HUES6 (cell line): Measurements from ENCODE around the gene POU4F1.
A peak's percentile ranks its signal among the peaks of the same experiment; 100 is the strongest.

Experiments
- H3K27ac ChIP-seq: 2 replicates; pipeline ENCODE4 v1.7.0; 2013; ENCODE audit warnings: low read depth, mild to moderate bottlenecking, low read length, inconsistent platforms
- H3K27me3 ChIP-seq: 2 replicates; pipeline ENCODE4 v1.6.1; 2013; ENCODE audit warnings: low read length; ENCODE audit not compliant: control insufficient read depth, insufficient read depth
- H3K36me3 ChIP-seq: 2 replicates; pipeline ENCODE4 v1.6.1; 2013; ENCODE audit warnings: low read length; ENCODE audit not compliant: control insufficient read depth, insufficient read depth
- H3K4me1 ChIP-seq: 2 replicates; pipeline ENCODE4 v1.6.1; 2013; ENCODE audit warnings: low read length; ENCODE audit not compliant: control insufficient read depth, insufficient read depth
- H3K4me3 ChIP-seq: 2 replicates; pipeline ENCODE4 v1.5.1; 2013; ENCODE audit warnings: low read depth, low read length
- H3K9ac ChIP-seq: one replicate; pipeline ENCODE4 v1.6.1; 2013; ENCODE audit warnings: mild to moderate bottlenecking, low read length
- H3K9me3 ChIP-seq: 2 replicates; pipeline ENCODE4 v1.6.1; 2013; ENCODE audit warnings: low read depth, low read length; ENCODE audit not compliant: control insufficient read depth, insufficient read depth

The POU4F1 gene

DNA sequence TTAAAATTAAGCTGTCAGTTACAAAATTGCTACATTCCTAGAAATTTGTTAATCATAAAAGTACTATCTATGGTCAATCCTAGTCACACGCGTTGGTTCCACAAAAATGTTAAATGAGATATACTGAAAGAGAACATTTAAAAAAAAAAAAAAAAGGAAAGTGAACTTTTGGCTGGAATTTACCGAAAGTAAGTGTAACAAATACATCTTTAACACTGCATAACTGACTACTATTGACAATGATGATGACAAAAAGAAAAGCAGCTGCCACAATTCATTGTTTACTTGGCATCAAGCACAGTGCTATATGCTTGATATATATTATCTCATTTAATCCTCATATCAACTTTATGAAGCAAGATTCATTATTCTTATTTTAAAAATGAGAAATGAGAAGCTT, 19.8 kb upstream of the POU4F1 start:
- H3K4me1 ChIP-seq, result no peaks in the 10 kb centered on the region
- H3K36me3 ChIP-seq, result peaks cover 15% of the 10 kb centered on the region
- no peak overlapping the region for H3K27ac ChIP-seq
- H3K9ac ChIP-seq, result no peak overlapping the region
- H3K9me3 ChIP-seq, result no peaks in the 10 kb centered on the region
- H3K27me3 ChIP-seq, result no peaks in the 10 kb centered on the region
- no peak overlapping the region for H3K4me3 ChIP-seq

DNA sequence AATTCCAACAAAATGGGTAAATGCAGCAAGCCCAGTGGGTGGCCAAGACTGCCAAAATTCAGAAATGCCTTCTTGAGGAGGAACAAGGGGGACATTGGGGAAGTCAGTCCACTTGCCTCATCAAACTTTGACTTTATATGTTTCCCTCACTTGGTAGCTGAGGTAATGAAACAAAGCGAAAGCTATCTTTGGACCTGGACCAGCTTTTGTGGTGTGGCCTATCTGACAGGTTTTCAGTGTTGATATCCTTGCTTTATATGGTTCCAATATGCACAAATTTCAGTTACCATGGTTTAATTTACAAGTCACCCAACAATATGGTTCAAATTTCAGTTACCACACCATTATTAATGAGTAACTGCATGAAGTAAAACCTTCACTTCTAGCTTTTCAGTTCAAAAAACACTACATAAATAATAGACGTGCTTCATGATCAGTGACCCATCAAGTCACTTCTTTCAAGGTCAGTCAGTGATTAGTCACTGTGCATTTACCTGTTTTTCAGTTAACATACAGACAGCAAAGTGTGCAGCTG, 17.7 kb upstream of the POU4F1 start:
- Histone ChIP-seq H3K36me3 (peaks cover 18% of the 10 kb centered on the region), H3K9ac (no peak overlapping the region), H3K4me3 (no peak overlapping the region), H3K27me3 (no peaks in the 10 kb centered on the region), H3K9me3 (no peaks in the 10 kb centered on the region), H3K27ac (no peak overlapping the region), H3K4me1 (no peaks in the 10 kb centered on the region)

DNA sequence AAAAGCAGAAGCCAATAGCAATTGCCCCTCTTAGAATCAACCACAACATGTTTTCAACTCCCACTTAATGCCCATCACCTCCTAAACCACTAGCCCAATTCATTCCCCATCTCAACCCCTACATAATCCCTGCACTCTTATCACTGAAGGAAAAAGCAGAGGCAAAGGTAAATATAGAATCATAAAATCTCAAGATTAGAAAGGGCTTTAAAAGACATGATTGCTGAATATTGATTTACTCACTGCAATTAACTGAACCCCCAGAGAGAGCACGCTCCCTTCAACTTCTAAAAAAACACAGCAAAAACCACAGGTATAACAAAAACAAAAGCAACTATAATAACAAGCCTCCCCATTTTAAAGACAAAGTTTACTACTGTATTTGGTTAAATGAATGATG, 15.1 kb upstream of the POU4F1 start:
- H3K4me3 ChIP-seq, result no peak overlapping the region
- H3K36me3 ChIP-seq, result peaks cover 20% of the 10 kb centered on the region
- H3K27ac ChIP-seq, result no peak overlapping the region

DNA sequence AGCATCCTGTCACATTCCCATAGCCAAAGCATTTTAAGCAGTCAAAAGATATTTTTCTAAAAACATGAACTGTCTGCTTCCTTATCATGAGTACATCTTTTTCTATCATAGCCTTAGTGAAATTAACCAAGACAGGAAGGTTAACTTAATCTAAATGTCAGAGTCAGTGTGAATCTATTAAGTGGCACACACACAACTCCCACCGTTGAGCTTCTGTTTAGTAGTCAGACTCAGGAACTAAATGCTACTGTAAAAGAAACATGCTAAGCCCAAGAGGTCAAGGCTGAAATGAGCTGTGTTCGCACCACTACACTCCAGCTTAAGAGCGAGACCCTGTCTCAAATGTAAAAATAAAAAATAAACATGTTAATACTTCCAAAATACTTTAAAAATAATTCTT, 7.7 kb upstream of the POU4F1 start:
- no peak overlapping the region for H3K4me3 ChIP-seq
- no peak overlapping the region for H3K9ac ChIP-seq
- peaks cover 8% of the 10 kb centered on the region for H3K36me3 ChIP-seq
- peaks cover 28% of the 10 kb centered on the region for H3K4me1 ChIP-seq
- no peaks in the 10 kb centered on the region for H3K9me3 ChIP-seq
- no peak overlapping the region for H3K27ac ChIP-seq
- peaks cover 66% of the 10 kb centered on the region for H3K27me3 ChIP-seq

More for the DNA sequence above, 15.1 kb upstream of the POU4F1 start:
- Histone ChIP-seq H3K9me3 (no peaks in the 10 kb centered on the region), H3K4me1 (no peaks in the 10 kb centered on the region), H3K9ac (no peak overlapping the region), H3K27me3 (no peaks in the 10 kb centered on the region)

DNA sequence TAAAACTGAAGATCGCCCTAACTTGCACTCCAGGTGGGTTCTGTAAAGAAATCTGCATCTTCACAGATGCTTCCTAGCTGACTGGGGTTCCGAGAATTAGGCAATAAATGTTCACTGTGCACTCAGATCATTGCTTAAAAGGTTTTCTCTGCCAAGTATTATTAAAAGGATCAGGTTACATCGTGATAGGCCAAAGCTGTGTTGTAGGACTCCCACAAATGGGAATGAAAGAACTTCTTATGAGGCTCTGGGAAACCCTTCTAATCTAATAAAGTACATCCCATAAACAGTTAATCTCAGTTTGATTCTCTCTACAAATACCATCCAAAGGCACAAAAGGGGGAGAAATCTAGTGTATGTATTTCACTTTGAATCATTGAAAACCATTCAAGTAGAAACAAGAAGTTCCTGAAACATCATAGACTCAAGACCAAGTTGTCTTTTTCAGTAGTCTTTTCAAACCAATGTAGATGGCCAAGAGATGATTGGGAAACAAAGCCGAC, 7.1 kb upstream of the POU4F1 start:
- Histone ChIP-seq H3K27ac (no peak overlapping the region), H3K9me3 (no peaks in the 10 kb centered on the region), H3K36me3 (peaks cover 2% of the 10 kb centered on the region), H3K4me1 (peaks cover 34% of the 10 kb centered on the region), H3K9ac (no peak overlapping the region), H3K27me3 (peaks cover 72% of the 10 kb centered on the region), H3K4me3 (no peak overlapping the region)

DNA sequence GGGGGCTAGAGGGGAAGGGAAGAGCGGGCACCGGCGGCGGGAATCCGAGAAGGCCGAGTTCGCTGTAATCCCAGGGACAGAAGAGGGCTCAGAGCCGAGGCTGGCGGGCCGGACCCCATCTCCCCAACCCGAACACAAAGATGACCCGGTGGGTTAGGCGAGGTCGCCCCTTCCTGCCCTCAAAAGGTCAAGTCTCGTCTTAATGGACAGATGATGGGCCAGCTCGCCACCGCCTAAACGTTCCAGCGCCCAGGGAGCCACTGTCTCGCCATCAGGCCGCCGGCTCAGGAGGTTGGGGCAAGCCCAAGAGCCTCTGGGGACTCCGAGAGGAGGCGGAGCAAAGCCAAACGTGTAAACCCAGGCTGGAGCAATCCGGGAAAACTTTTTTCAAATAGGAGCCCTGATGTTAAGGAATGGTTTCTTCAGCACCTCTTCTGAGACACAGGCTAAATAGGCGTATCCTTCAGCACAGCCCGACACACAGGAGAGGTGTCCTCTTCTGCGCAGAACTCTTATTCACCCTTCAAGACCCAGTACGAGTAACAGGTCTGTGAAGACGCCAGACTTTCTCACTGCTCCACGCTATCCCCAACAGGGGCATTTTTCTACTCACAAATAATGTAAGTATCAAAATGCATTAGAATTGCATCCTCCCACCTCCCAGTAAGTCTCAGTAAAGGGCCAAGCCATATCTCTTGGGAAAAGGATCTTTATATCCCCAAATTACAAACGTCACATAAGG, 6.3 kb upstream of the POU4F1 start:
- H3K27ac ChIP-seq, result no peak overlapping the region
- H3K9me3 ChIP-seq, result no peaks in the 10 kb centered on the region
- H3K36me3 ChIP-seq, result no peaks in the 10 kb centered on the region
- peak overlapping the region; percentile 65 for H3K4me3 ChIP-seq
- no peak overlapping the region for H3K9ac ChIP-seq
- peaks cover 80% of the 10 kb centered on the region for H3K27me3 ChIP-seq
- peaks cover 34% of the 10 kb centered on the region for H3K4me1 ChIP-seq

DNA sequence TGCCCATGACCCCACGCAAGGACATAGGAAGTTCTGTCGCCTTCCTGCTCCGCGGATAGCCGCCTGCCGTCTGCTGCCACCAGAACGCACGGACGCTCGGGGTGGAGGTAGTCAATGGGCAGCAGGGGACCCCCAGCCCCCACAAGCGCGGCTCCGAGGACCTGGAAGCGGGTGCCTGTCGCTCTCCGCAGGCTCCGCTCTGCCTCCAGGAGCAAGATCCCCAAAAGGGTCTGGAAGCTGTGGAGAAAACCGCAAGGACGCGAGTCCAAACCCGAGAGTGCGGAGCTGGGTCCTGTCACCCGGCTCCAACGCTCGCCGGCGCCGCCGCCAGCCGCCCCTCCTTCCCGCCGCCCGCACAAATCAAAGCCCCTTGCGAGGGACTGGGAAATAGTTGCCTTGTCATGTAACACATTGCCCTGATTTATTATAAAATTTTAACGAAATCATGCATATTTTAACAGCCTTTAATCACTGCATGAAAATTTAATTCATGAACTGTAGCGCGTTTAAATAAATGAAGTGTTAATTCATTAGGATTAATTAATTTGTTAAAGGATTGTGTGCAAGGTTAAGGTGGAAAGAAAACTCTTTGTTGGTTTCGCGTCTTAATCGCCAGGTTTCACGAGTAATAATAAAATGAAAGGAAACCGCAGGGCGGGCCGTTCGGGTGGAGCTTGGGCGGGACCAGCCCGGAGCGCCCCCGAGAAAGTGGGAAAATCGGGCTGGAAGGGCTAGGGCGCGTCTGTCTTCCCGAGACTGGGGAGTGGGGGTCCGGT, 5.5 kb upstream of the POU4F1 start:
- no peaks in the 10 kb centered on the region for H3K9me3 ChIP-seq
- H3K4me3 ChIP-seq, result peak overlapping the region; percentile 65
- H3K36me3 ChIP-seq, result no peaks in the 10 kb centered on the region
- H3K27ac ChIP-seq, result no peak overlapping the region
- peaks cover 88% of the 10 kb centered on the region for H3K27me3 ChIP-seq
- no peak overlapping the region for H3K9ac ChIP-seq
- peaks cover 34% of the 10 kb centered on the region for H3K4me1 ChIP-seq

DNA sequence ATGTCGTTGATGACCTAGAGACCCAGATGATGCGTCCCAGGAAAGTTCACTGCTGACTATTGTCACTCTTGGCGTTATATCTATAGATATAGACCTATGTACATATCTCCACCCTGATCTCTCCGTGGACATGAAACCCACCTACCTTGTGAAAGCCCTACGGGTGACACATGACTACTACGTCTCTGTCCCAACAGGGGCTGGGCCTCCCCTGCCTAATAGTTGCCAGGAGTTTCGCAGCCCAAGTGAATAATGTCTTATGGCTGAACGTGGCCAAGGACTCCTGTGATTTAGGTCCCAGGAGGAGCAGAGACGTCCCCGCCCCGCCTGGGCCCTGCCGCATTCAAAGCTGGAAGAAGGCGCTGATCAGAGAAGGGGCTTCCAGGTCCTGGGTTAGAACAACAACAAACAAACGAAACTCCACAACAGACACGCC, 4.9 kb upstream of the POU4F1 start:
- peak overlapping the region; percentile 65 for H3K4me3 ChIP-seq
- H3K36me3 ChIP-seq, result no peaks in the 10 kb centered on the region
- no peak overlapping the region for H3K27ac ChIP-seq
- no peaks in the 10 kb centered on the region for H3K9me3 ChIP-seq
- H3K4me1 ChIP-seq, result peaks cover 38% of the 10 kb centered on the region
- H3K9ac ChIP-seq, result no peak overlapping the region
- peaks cover 94% of the 10 kb centered on the region for H3K27me3 ChIP-seq

DNA sequence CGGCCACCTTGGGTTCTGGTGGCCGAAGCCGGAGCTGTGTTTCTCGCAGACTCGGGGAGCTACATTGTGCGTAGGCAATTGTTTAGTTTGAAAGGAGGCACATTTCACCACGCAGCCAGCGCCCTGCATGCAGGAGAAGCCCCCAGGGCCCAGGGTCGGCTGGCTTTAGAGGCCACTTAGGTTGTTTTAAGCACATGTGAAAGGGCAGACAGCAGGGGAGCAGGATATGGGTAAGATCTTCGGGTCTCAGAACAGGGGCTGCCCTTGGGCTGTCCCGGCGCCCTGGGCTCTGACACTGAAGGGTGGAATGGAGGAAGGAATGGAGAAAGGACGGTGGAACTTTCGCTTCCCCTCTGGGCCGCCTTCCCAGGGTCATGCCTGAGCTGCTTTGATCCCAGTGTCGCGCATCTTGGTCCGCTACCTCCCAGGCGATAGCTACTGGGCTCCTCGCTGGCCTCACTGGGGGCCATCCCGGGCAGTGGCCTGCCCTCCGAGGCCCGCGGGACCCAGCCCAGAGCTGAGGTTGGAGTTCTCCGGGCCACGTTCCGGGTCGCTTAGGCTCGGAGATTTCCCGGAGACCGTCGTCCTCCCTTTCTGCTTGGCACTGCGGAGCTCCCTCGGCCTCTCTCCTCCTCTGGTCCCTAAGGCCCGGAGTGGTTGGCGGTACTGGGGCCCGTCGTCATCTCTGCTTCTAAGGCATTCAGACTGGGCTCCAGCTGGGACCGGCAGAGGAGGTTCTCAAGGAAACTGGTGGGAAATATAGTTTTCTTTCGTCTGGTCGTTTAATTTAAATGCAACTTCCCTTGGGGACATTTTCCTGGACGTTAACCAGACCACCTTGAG, 4.3 kb upstream of the POU4F1 start:
- Histone ChIP-seq H3K4me3 (peak overlapping the region; percentile 65), H3K9ac (no peak overlapping the region), H3K4me1 (peaks cover 40% of the 10 kb centered on the region), H3K27ac (no peak overlapping the region), H3K9me3 (no peaks in the 10 kb centered on the region), H3K27me3 (peaks cover 99% of the 10 kb centered on the region), H3K36me3 (no peaks in the 10 kb centered on the region)

DNA sequence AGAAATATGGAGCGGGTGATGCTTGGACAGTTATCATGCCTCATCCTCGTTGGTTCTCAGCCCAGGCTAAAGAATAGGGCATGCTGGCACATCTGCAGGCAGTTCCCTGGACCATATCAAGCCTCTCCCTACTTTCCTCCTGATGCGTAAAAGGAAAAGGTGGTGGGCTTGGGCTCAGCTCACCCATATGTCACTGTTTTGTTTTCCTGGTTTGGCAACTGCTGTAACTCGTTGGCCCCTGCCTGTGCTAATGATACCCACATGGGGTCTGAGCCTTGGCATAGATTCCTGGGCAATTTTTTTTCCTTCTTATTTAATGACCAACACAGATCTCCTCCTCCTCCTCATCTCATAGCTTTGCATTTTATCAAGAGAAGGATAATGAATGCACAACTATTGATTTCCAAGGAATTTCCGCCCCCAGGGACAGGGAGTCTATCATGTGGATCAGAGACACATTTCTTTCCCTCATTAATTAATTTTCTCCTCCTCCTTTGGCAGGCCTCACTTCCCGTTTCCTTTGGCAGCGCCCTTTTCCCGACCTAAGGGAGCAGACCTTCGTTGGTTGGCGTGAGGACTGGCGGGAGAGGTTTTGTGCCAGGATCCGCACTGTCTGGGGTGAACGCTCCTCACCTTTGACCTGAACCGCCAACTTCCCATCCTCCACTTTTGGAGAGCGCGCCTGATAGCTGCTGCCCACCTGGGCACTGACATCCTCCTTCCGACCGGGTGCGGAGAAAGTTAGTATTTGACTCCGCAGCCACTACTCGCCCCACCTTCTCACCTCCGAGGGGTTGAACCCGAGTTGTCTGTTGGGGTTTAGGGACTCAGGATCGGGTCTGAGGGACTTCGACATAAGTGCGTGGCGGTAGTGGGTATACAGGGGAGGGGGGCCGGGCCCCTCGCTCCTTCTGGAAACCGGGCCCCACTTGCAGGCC, 3.4 kb upstream of the POU4F1 start:
- peaks cover 99% of the 10 kb centered on the region for H3K27me3 ChIP-seq

More for the DNA sequence above, 3.4 kb upstream of the POU4F1 start:
- H3K9me3 ChIP-seq, result no peaks in the 10 kb centered on the region
- H3K27ac ChIP-seq, result no peak overlapping the region
- peak overlapping the region; percentile 65 for H3K4me3 ChIP-seq
- H3K9ac ChIP-seq, result no peak overlapping the region
- H3K4me1 ChIP-seq, result peaks cover 45% of the 10 kb centered on the region
- no peaks in the 10 kb centered on the region for H3K36me3 ChIP-seq
